Measurements from ENCODE around the gene KLHL3.

KLHL3 gene

GRCh38 chr5:137657073-137657472 is 78.8 kb downstream of the KLHL3 start:
- H3F3A ChIP-seq (ENCODE audit: insufficient read depth, low read length) = no peaks in the 10 kb centered on the region
- no peak overlapping the region for H3K9ac ChIP-seq (ENCODE audit: low read length)
- H3K4me3 ChIP-seq (ENCODE audit: low read depth, low read length, poor library complexity, severe bottlenecking) = no peak overlapping the region
- no peaks in the 10 kb centered on the region for H3K9me3 ChIP-seq (ENCODE audit: low read length)
- TF ChIP-seq, protein P1, sequence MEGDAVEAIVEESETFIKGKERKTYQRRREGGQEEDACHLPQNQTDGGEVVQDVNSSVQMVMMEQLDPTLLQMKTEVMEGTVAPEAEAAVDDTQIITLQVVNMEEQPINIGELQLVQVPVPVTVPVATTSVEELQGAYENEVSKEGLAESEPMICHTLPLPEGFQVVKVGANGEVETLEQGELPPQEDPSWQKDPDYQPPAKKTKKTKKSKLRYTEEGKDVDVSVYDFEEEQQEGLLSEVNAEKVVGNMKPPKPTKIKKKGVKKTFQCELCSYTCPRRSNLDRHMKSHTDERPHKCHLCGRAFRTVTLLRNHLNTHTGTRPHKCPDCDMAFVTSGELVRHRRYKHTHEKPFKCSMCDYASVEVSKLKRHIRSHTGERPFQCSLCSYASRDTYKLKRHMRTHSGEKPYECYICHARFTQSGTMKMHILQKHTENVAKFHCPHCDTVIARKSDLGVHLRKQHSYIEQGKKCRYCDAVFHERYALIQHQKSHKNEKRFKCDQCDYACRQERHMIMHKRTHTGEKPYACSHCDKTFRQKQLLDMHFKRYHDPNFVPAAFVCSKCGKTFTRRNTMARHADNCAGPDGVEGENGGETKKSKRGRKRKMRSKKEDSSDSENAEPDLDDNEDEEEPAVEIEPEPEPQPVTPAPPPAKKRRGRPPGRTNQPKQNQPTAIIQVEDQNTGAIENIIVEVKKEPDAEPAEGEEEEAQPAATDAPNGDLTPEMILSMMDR (IDR thresholded peaks at IDR 0.05; ENCODE audit: low read length) = no peak
- no peak for TF ChIP-seq EZH2 (IDR thresholded peaks at IDR 0.05; ENCODE audit: borderline replicate concordance, low read length)
- no peak overlapping the region for H3K27ac ChIP-seq (ENCODE audit: low read depth, low read length, poor library complexity, severe bottlenecking)
- H3K9me2 ChIP-seq (ENCODE audit: low read depth, low read length) = no peaks in the 10 kb centered on the region
- no peaks in the 10 kb centered on the region for H3K36me3 ChIP-seq (ENCODE audit: insufficient read depth, low read length)
- H3K27me3 ChIP-seq (ENCODE audit: insufficient read depth, low read length) = no peaks in the 10 kb centered on the region
- H3K4me1 ChIP-seq (ENCODE audit: insufficient read depth, low read length, severe bottlenecking) = no peaks in the 10 kb centered on the region
- no peak overlapping the region for H2AFZ ChIP-seq (ENCODE audit: low read length)
- no peaks in the 10 kb centered on the region for H4K20me1 ChIP-seq (ENCODE audit: insufficient read depth, low read length)
- no peaks in the 10 kb centered on the region for H3K79me2 ChIP-seq (ENCODE audit: insufficient read depth, low read length)
- H3K4me2 ChIP-seq (ENCODE audit: low read length) = no peak overlapping the region

DNA sequence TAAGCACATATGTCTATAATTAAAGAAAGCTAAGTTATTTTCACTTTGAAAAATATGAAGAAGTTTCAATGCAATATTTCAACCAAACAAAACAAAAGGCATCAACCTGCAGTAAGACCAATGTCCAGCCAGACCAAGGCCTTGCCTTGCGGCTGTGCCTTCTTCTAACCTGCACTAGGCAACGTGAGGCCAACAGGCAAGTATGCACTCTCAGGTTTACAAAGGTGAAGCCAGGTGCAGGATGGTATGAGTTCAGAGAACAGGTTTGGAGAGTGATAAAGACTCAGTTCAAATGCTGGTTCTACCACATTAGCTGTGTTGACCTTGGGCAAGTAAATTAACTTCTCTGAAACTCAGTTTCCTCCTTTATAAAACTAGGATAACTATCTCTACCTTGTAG is 79.3 kb downstream of the KLHL3 start:
- Histone ChIP-seq H3K9me2 (ENCODE audit: low read depth, low read length) (no peaks in the 10 kb centered on the region), H3K4me2 (ENCODE audit: low read length) (no peak overlapping the region), H3F3A (ENCODE audit: insufficient read depth, low read length) (no peaks in the 10 kb centered on the region), H3K9me3 (ENCODE audit: low read length) (no peaks in the 10 kb centered on the region), H3K27ac (ENCODE audit: low read depth, low read length, poor library complexity, severe bottlenecking) (no peak overlapping the region), H3K4me3 (ENCODE audit: low read depth, low read length, poor library complexity, severe bottlenecking) (no peak overlapping the region), H3K4me1 (ENCODE audit: insufficient read depth, low read length, severe bottlenecking) (no peaks in the 10 kb centered on the region), H3K27me3 (ENCODE audit: insufficient read depth, low read length) (no peaks in the 10 kb centered on the region), H3K9ac (ENCODE audit: low read length) (no peak overlapping the region), H3K79me2 (ENCODE audit: insufficient read depth, low read length) (no peaks in the 10 kb centered on the region), H2AFZ (ENCODE audit: low read length) (no peak overlapping the region), H4K20me1 (ENCODE audit: insufficient read depth, low read length) (no peaks in the 10 kb centered on the region), H3K36me3 (ENCODE audit: insufficient read depth, low read length) (no peaks in the 10 kb centered on the region)
- TF ChIP-seq, protein P1 (IDR thresholded peaks at IDR 0.05; ENCODE audit: low read length) = no peak
- no peak for TF ChIP-seq EZH2 (IDR thresholded peaks at IDR 0.05; ENCODE audit: borderline replicate concordance, low read length)

GRCh38 chr5:137651022-137651421 is 84.9 kb downstream of the KLHL3 start:
- Histone ChIP-seq H3K9ac (ENCODE audit: low read length) (no peak overlapping the region), H3K4me2 (ENCODE audit: low read length) (no peak overlapping the region), H3K36me3 (ENCODE audit: insufficient read depth, low read length) (no peaks in the 10 kb centered on the region), H3K79me2 (ENCODE audit: insufficient read depth, low read length) (no peaks in the 10 kb centered on the region), H3K4me3 (ENCODE audit: low read depth, low read length, poor library complexity, severe bottlenecking) (no peak overlapping the region), H2AFZ (ENCODE audit: low read length) (no peak overlapping the region), H3K9me2 (ENCODE audit: low read depth, low read length) (no peaks in the 10 kb centered on the region), H3K9me3 (ENCODE audit: low read length) (no peaks in the 10 kb centered on the region), H3K27ac (ENCODE audit: low read depth, low read length, poor library complexity, severe bottlenecking) (no peak overlapping the region), H3K27me3 (ENCODE audit: insufficient read depth, low read length) (no peaks in the 10 kb centered on the region), H3K4me1 (ENCODE audit: insufficient read depth, low read length, severe bottlenecking) (no peaks in the 10 kb centered on the region), H4K20me1 (ENCODE audit: insufficient read depth, low read length) (no peaks in the 10 kb centered on the region), H3F3A (ENCODE audit: insufficient read depth, low read length) (no peaks in the 10 kb centered on the region)
- no peak for TF ChIP-seq EZH2 (IDR thresholded peaks at IDR 0.05; ENCODE audit: borderline replicate concordance, low read length)
- TF ChIP-seq, protein P1 (IDR thresholded peaks at IDR 0.05; ENCODE audit: low read length) = no peak

All from OCI-LY1 (cell line).